T-helper 9 cell (primary cell): ENCODE data around the gene ATXN2.
"Not testable (repeated sequence)": the region's sequence is repeated elsewhere in the genome, so short reads cannot be mapped to it uniquely, and the experiment has no call there.

ENCODE experiments used
- DNase-seq: peaks from one replicate; pipeline ENCODE4 v3.0.0-alpha.2; 2020

ATXN2 gene

DNA sequence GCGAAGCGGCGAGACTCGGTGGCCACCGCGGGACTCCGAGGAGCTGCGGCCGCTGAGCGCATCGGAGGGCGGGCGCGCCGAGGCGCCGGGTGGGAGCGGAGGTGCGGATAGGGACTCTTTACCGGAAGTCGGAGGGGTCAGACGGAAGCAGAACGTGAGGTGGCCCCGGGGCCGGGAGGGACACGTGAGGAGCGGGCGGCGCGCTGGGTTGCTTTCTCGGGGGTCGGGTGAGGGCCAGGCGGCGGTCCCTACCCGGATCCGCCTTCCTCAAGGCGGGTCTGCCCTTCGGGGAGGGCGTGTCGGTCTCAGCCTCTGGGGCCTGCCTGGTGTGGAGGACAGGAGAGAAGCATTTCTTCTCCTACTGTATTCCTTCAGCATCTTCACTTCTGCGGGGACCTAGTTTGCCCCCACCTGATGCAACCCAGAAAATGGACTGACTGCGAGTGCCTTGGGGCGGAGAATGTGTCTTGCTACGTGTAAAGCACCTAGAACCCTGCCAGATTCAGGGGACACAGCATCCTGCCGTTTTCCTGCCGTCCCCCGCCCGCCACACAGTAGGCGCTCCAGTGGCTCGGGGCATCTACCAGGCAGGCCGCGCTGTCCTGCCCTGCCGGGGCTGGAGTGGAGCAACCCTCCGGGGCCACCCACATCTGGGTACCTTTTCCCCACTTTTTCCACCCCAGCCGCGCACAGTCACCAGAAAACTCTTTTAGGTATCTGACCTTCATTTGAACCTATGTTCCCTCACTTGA lies 514 bp upstream of the ATXN2 start:
- peak; percentile 77 for DNase-seq

DNA sequence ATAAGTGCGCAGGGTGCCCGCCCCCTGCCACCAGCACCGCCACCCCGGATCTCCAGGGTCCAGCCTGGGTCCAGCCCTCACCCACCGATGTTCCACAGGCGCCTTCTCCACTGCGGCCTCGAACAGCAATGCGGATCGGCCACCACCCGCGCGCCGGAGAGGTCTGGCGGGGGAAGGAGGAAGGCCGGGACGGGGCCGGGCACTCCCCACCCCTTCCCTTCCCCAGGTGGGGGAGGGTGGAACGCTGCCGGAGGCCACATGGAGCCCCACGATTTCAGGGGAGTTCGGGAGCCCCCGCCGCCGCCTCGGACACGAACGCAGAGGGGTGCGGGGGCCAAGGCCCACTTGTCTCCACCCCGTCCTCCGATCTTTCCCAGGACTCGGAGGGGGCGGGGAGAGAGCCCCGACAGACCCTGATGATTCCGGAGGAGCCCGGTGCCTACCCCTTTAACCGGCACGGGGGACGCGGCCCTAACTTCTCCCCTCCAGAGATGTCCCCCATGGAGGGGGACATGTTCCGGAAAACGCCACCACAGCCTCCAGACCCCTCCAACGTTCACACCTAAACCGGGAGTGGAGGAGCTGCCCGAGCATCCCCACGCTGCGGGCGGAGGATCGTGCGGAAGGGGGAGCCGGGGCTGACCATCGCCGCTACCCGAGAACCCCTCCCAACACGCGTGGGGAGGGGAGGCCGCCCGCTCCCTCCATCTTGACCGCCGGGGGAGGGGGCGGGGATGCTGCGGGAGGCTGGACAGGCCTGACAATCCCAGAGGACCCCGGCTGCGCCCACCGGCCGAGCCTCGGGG lies 1.1 kb downstream of the ATXN2 start:
- peak; percentile 16 for DNase-seq

DNA sequence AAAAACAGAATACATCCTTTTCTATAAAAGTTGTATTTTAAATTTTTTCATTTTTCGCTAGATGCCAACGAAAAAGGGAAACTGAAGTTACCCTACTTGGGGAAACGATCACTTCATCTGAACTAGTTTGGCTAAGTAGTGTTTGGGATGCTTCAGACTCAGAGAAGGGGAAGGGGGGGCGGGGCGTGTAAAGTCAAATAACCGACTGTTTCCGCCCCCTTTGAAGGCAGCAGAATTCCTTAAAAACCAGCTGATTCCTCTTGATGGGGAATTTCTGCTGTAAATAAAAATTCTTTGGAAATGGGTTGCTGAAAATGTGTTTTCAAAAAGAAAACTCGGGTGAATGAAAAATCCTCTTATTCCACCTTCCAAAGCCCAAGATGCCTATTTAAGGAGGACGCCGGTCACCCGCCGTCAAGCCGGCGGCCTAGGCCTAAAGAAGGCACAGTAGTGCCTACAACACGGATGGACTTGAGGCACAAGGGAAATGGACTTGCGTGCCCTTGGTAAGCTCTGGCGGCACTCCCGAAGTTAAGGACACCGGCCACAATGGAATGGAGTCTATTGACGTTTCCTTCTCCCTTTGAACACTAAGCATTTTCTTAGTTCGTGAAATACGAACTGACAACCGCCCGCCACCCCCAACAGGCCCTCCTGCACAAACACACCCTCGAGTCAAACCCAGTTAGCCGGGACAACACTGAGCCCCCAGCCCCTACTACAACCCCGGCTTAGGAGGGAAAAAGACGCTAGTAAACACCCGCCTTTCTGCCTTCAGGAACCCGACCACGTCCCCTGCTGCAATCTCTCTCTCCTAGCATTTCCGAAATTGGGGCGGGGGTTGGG lies 1.9 kb downstream of the ATXN2 start:
- DNase-seq = no peak

DNA sequence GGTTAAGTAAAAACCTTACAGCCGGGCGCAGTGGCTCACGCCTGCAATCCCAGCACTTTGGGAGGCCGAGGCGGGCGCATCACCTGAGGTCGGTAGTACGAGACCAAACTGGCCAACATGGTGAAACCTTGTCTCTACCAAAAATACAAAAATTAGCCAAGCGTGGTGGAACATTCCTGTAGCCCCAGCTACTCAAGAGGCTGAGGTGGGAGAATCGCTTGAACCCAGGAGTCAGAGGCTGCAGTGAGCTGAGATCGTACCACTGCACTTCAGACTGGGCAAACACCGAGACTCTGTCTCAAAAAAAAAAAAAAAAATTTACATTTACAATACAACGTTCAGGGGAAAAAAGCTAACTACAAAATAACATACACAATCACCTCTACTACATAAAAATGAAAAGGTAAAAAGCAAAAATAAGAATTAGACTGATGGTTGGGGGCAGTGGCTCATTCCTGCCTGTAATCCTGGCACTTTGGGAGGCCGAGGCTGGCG lies 3.7 kb downstream of the ATXN2 start:
- not testable (repeated sequence) for DNase-seq

DNA sequence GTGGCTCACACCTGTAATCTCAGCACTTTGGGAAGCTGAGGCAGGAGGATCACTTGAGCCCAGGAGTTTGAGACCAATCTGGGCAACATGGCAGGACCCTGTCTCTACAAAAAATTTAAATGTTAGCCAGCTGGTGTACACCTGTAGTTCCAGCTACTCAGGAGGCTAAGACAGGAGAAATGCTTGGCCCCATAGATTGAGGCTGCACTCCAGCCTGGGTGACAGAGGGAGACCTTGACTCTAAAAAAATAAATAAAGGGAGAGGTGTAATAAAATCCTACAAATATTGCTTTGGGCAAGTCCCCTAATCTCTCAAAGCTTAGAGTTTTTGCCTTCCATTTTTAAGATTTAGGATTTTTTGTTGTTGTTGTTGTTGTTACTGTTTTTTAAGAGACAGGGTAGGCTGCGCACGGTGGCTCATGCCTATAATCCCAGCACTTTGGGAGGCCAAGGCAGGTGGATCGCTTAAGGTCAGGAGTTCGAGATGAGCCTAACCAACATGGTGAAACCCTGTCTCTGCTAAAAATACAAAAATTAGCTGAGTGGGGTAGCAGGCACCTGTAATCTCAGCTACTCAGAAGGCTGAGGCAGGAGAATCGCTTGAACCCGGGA lies 7.6 kb downstream of the ATXN2 start:
- DNase-seq = not testable (repeated sequence)

DNA sequence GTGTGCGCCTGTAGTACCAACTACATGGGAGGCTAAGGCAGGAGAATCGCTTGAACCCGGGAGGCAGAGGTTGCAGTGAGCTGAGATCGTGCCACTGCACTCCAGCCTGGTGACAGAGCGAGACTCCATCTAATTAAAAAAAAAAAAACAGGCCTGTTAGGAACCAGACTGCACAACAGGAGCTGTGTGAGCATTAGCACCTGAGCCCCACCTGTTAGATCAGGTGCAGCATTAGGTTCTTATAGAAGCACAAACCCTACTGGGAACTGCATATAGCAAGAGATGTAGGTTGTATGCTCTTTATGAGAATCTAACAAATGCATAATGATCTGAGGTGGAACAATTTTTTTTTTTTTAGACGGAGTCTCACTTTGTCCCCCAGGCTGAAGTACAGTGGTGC lies 8.6 kb downstream of the ATXN2 start:
- DNase-seq = no peak

DNA sequence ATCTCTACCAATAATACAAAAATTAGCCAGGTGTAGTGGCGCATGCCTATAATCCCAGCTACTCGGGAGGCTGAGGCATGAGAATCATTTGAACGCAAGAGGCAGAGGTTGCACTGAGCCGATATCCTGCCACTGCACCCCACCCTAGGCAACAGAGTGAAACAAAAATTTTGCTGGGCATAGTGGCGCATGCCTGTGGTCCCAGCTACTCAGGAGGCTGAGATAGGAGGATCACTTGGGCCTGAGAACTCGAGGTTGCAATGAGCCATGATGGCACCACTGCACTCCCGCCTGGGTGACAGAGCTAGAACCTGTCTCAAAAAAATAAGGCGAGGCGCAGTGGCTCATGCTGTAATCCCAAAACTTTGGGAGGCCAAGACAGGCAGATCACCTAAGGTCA lies 9.5 kb downstream of the ATXN2 start:
- no peak for DNase-seq

DNA sequence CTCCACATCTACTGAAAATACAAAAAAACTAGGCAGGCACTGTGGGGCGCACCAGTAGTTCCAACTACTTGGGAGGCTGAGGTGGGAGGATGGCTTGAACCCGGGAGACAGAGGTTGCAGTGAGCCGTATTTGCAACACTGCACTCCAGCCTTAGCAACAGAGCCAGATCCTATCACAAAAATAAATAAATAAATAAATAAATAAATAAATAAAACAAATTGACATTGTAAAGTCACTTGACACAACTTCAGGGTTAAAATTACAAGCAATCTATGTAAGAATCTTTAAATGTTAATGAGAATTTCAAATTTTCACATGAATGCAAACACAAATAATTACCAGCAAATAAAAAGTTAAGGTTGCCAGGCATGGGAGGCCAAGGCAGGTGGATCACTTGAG lies 11.1 kb downstream of the ATXN2 start:
- no peak for DNase-seq

DNA sequence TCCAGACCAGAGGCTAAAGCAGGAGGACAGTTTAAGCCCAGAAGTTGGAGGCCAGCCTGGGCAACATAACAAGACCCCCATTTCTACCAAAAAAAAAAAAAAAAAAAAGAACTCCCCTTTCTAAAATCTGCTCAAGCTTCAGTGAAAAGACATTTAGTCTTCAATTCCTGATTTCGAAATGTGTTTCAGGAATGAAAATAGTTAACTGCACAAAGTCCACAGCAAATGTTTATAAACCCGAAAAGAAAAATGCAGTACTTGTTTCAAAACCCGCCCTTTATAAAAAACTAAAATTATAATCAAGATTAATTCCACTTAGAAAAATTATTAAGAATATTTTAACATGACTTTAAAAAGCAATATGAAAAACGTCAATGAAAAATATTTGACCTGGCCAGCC lies 12.1 kb downstream of the ATXN2 start:
- no peak for DNase-seq

DNA sequence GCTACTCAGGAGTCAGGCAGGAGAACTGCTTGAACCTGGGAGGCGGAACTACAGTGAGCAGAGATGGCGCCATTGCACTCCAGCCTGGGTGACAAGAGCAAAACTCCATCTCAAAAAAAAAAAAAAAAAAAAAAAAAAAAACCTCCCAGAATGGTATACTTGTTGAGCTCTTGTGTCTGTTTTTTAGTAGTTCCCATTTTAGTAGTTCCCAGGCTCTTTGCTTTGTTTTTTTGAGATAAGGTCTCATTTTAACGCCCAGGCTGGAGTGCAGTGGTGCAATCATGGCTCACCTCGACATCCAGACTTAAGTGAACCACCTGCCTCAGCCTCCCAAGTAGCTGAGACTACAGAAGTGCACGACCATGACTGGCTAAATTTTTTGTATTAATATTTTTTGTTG lies 13.4 kb downstream of the ATXN2 start:
- no peak for DNase-seq

DNA sequence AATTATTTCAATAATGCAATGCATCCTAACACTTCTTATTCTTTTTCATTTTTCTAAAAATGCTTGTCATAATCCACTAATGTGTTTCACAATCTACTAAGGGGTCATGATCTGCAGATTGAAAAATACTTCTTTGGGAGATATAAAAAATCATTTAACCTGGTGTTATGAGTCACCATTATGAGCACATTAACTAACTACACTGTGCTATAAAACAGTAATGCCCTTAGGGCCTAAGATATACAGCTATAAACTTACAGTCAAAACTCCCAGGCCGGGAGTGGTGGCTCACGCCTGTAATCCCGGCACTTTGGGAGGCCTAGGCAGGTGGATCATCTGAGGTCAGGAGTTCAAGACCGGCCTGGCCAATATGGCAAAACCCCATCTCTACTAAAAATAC lies 14.2 kb downstream of the ATXN2 start:
- no peak for DNase-seq

DNA sequence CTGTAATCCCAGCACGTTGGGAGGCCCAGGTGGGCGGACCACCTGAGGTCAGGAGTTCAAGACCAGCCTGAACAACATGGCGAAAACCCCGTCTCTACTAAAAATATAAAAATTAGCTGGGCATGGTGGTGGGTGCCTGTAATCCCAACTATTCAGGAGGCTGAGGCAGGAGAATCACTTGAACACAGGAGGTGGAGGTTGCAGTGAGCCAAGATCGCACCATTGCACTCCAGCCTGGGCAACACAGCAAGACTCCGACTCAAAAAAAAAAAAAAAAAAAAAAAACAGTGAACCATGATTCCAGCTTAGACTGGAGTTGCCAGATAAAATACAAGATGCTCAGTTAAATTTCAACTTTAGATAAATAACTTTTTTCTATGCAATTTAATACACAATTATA lies 15.6 kb downstream of the ATXN2 start:
- not testable (repeated sequence) for DNase-seq

DNA sequence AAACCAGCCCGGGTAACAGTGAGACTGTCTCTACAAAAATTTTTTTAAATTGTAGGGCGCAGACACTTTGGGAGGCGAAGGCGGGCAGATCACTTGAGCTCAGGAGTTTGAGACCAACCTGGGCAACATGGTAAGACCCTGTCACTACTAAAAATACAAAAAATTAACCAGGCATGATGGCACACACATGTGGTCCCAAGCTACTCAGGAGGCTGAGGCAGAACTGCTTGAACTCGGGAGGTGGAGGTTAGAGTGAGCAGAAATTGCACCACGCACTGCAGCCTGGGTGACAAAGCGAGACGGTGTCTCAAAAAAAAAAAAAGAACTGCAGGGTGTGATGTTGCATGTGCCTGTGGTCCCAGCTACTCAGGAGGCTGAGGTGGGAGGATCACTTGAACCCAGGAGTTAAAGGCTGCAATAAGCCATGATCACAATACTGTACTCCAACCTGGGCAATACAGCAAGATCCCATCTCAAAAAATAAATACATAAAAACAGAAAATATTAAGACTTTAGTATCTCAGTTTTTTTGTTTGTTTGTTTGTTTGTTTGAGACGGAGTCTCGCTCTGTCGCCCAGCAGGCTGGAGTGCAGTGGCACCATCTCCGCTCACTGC lies 16.9 kb downstream of the ATXN2 start:
- no peak for DNase-seq

DNA sequence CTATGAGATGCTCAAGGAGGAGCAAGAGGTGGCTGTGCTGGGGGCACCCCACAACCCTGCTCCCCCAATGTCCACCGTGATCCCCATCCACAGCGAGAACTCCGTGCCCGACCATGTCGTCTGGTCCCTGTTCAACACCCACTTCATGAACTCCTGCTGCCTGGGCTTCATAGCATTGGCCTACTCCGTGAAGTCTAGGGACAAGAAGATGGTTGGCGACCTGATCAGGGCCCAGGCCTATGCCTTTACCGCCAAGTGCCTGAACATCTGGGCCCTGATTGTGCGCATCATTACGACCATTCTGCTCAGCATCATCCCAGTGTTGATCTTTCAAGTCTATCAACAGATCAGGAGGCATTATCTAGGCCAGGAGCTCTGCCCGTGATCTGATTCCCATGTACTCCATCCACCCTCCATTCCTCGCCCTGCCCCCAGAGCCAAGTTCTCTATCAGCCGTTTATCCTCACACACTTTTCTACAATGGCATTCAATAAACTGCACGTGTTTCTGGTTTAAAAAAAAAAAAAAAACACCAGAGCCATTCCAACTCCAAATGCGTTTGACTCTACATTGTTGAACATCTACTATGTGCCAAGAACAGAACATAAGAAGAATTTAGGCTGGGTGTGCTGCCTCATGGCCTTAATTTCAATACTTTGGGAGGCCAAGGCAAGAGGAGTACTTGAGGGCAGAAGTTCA lies 17.5 kb downstream of the ATXN2 start:
- no peak for DNase-seq

DNA sequence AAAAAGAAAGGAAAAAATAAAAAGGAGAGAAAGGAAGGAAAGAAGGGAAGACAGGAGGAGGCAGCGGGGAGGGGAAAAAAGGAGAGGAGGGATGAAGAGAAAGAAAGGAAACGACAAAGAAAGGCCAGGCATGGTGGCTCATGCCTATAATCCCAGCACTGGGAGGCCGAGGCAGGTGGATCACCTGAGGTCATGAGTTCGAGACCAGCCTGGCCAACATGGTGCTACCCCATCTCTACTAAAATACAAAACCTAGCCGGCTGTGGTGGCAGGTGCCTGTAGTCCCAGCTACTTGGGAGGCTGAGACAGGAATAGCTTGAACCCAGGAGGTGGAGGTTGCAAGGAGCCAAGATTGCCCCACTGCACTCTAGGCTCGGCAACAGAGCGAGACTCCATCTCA lies 18.4 kb downstream of the ATXN2 start:
- no peak for DNase-seq

DNA sequence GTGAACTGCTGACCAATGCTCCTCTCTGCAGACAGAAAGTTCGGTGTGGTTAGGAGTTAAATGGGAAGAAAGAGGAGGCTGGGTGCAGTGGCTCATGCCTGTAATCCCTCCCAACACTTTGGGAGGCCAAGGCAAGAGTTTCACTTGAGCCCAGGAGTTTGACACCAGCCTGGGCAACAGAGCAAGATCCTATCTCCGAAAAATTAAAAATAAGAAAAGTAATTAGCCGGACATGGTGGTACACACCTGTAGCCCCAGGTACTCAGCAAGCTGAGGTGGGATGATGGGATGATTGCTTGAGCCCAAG lies 19.0 kb downstream of the ATXN2 start:
- DNase-seq = no peak

DNA sequence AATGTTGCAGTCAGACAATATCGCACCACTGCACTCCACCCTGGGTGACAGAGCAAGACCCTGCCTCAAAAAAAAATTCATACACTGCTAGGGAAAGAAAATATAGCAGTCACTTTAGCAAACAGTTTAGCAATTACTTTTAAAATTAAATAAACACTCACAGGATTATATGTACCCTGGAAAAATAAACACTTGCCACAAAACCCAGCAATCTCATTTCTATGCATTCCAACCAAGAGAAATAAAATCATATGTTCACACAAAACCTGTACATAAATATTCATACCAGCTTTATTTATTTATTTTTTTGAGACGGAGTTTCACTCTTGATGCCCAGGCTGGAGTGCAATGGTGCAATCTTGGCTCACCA lies 20.2 kb downstream of the ATXN2 start:
- no peak for DNase-seq

DNA sequence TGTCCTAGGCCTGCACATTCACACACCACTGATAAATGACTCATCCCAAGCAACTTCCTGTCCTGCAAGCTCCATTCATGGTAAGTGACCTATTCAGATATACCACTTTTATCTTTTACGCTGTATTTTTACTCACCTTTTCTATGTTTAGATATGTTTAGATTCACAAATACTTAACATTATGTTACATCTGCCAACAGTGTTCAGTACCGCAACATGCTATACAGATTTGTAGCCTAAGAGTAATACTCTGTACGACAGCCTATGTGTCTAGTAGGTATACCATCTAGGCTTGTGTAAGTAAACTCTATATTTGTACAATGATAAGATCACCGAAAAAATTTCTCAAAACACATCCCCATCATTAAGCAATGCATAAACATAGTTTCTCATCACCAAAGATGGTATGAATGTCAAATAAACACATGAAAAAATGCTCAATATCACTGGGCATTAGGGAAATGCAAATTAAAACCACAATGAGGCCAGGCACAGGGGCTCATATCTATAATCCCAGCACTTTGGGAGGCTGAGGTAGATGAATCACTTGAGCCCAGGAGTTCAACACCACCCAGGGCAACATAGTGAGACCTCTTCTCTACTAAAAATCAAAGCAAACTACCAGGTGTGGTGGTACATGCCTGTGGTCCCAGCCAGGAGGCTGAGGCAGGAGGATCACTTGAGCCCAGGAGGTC lies 20.7 kb downstream of the ATXN2 start:
- no peak for DNase-seq

DNA sequence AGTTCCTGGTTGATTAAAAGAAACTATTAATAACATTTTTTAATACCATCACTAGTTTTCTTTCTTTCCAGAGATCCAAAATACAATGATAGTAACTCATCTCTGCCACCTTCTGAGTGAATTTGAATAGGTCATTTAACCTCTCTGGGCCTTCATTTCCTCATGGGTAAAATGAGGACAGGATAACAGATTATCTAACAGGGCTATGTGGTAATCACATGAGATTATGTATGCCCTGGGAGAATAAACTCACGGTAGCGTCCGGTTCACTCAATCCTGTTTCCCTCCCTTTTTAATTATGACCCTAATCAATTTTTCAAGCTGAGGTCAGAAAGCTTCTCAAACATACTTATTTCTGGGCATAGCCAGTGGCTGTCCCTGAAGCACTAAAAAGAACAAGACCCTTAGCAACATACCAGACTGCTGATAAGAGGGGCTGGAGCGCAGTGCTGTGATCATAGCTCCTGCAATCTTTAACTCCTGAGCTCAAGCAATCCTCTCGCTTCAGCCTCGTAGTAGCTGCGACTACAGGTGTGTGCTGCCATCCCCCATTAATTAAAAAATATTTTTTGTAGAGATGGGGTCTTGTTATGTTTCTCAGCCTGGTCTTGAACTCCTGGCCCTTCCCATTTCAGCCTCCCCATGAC lies 24.2 kb downstream of the ATXN2 start:
- DNase-seq = no peak

DNA sequence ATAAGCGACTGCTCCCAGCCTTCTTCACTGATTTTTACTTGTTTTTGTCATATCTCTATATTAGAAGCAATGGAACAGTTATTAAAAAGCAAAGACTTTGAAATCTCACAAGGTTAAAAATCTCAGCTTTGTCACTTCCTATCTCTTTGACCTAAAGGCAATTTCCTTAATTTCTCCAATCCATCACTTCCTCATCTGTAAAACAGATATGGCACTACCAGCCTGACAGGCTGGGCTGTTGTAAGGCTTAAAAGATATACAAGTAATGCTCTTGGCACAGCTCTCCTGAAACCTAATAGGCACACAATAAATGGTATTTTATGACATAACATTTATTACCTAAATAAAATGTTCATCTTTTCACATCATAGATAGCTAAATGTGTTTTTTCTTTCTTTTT lies 25.6 kb downstream of the ATXN2 start:
- DNase-seq = no peak
